ENCODE measurements around the gene PEX6.

DNA sequence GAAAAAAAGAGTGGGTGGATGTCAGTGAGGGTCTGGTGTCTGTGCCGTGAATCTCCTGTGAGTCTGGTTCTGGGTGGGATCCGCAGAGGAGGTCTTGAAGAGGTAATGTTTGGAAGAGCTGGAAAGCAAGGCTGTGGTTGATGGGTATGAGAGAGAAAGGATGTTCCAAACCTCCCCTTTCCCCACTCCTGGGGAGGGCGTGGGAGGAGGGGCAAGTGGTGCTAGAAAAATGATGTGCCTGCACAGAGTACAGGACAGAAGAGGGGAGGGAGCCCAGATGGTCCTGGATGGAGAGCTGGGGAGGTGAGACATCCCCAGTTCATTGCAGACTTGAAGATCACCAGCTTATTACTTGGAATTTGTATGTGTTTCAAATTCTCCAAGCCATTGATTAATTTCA, 46.6 kb downstream of the PEX6 start:
- TF ChIP-seq GATA2 (IDR thresholded peaks at IDR 0.05; ENCODE audit: low read depth, low read length): no peak
- no peak for TF ChIP-seq GATA3 (IDR thresholded peaks at IDR 0.05; ENCODE audit: low read depth, low read length)
